DOHH2 (cell line): ENCODE data around the gene MDFIC2.

Source experiments
- EZH2phosphoT487 ChIP-seq: fragments of 200-600 bp; sonication (generic); IDR thresholded peaks from 2 replicates; pipeline ENCODE4 v1.6.1; 2017; ENCODE audit warnings: borderline replicate concordance, mild to moderate bottlenecking, antibody characterized with exemption, low read length, moderate library complexity, mixed read lengths
- TF ChIP-seq, protein P1 (sequence below): fragments of 200-600 bp; sonication (generic); IDR thresholded peaks from one replicate; pipeline ENCODE4 v1.5.1; 2014; ENCODE audit warnings: antibody characterized with exemption, mild to moderate bottlenecking, low read depth, low read length; ENCODE audit not compliant: poor library complexity, severe bottlenecking

- TF ChIP-seq, protein P1, sequence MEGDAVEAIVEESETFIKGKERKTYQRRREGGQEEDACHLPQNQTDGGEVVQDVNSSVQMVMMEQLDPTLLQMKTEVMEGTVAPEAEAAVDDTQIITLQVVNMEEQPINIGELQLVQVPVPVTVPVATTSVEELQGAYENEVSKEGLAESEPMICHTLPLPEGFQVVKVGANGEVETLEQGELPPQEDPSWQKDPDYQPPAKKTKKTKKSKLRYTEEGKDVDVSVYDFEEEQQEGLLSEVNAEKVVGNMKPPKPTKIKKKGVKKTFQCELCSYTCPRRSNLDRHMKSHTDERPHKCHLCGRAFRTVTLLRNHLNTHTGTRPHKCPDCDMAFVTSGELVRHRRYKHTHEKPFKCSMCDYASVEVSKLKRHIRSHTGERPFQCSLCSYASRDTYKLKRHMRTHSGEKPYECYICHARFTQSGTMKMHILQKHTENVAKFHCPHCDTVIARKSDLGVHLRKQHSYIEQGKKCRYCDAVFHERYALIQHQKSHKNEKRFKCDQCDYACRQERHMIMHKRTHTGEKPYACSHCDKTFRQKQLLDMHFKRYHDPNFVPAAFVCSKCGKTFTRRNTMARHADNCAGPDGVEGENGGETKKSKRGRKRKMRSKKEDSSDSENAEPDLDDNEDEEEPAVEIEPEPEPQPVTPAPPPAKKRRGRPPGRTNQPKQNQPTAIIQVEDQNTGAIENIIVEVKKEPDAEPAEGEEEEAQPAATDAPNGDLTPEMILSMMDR, result no peak
- no peak for TF ChIP-seq EZH2phosphoT487
Measured at GRCh38 chr3:70298385-70298784, 14.1 kb downstream of the MDFIC2 start.
